Activated T-cell treated with anti-CD3 and anti-CD28 coated beads for 48 hours (primary cell): Measurements from ENCODE around the gene AMY2B.
A peak's percentile ranks its signal among the peaks of the same experiment; 100 is the strongest.
"Not testable (repeated sequence)": the region's sequence is repeated elsewhere in the genome, so short reads cannot be mapped to it uniquely, and the experiment has no call there.

Source experiments
- DNase-seq: peaks from one replicate; pipeline ENCODE4 v3.0.0-alpha.2; 2020; ENCODE audit warnings: low read depth

AMY2B gene

DNA sequence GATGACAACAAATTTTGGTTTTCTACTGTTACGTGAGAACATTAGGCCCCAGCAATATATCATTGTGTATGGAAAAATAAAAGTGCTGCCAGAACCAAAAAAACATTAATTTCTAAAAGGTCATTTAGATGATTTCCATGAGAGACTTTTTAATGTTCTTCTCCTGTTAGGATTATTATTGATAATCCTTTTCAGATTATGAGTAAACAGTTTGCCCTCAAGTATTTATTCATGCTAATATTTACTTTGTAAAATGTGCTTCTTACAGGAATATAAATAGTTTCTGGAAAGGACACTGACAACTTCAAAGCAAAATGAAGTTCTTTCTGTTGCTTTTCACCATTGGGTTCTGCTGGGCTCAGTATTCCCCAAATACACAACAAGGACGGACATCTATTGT, at the start of gene AMY2B:
TSS of gene AMY2B (plus strand) at position 301 of the 400 bp plus-strand sequence. CDS start at position 315, 14 bp downstream.
- not testable (repeated sequence) for DNase-seq

DNA sequence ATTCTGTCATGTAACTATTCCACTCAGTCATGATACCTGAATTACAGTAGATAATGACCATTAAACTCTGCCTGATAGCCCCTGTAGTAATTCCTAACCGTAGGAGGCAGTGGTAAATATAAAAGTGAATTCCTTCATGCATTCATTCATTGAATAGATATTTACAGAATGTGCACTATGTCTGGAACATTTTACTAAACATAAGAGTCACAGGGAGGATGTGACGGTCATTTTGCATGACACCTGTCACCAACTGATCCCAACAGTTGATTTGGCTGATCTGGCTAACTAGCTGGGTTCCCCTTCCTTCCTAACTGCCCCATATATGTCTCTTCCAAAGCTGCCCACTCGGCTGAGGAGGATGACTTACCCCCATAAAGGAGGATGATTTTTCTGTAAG, 48.0 kb upstream of the AMY2B start:
- no peak for DNase-seq

DNA sequence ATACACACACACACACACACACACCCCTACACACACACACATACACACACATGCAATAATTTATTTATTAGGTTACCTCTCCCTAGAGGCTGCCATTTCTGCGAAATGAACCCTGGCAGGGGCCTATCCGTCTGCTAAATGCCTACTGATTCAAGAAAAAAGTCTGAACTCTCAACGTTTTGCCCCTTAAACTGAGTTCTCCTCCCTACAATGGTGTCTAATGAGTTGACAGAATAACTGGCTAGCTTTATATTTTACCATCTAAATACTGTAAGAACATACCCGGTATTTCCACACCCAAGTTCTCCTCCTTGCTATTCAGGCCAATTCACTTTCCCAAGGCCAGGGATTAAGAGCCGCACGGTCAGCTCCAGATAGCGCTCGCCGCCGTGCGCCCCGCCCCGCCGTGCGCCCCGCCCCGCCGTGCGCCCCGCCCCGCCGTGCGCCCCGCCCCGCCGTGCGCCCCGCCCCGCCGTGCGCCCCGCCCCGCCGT, 46.2 kb upstream of the AMY2B start:
- DNase-seq = no peak

DNA sequence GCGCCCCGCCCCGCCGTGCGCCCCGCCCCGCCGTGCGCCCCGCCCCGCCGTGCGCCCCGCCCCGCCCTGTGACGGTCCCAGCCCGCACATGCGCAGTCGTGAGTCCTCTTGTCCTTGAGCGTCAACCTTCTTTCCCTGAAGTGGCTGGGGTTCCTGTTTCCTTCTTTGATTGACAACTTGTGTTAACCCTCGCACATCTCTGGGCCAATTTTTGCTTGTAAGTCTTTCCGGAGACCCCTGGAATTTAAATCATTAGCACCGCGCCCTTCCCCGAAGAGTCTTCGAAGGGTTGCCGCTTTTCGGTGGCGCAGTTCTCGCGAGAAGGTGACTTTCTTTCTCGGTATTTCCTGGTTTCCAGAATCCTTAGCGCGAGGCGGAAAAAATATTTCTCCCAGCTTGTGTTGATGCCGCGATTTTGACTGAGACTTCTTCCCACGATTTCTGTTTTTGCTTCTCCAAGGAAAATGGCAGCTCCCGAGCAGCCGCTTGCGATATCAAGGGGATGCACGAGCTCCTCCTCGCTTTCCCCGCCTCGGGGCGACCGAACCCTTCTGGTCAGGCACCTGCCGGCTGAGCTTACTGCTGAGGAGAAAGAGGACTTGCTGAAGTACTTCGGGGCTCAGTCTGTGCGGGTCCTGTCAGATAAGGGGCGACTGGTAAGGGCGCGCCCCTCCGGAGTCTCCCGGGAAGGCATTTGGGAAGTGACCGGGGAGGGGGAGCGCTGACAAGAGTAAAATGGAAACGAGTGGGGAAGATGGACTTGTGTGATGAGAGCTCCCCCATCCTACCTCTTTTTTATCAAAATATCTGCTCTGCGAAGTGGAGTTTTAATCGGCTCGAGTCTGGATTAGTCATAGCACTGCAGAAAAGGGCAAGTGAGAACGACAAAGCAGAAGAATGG, 45.5 kb upstream of the AMY2B start, which contains the start of gene RNPC3:
TSS of gene RNPC3 (plus strand) at position 93 of the 901 bp plus-strand sequence. CDS start at position 465, 372 bp downstream.
- peak; percentile 71 for DNase-seq

DNA sequence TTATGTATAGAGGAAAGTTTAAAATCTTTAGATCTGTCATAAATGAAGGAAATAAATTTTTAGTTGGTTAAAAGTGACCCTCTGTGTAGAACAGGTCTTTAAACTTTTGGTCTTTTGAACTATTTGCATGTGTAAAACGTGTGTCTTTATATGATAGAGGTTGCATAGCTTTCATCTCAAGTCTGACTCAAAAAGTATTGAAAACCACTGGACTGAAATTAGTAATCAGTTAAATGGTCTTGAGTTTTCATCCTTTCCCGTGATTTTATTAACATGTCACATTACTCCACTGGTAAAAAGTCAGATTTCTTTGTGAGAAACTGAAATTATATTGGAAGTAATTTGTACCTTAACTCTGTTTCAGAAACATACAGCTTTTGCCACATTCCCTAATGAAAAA, 44.1 kb upstream of the AMY2B start:
- DNase-seq = no peak

DNA sequence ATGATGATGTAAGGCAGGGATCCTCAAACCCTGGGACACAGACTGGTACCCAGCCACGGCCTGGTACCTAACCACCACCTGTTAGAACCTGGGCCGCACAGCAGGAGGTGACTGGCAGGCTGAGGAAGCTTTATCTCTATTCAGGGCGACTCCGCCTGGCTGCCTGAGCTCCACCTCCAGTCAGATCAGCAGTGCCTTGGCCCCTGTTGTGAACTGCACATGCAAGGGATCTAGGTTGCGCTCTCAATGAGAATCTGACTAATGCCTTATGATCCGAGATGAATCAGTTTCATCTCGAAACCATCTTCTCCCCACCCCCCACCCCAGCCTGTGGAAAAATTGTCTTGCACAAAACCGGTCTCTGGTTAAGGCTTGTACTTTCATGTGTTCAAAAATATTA, 41.6 kb upstream of the AMY2B start:
- peak; percentile 54 for DNase-seq

DNA sequence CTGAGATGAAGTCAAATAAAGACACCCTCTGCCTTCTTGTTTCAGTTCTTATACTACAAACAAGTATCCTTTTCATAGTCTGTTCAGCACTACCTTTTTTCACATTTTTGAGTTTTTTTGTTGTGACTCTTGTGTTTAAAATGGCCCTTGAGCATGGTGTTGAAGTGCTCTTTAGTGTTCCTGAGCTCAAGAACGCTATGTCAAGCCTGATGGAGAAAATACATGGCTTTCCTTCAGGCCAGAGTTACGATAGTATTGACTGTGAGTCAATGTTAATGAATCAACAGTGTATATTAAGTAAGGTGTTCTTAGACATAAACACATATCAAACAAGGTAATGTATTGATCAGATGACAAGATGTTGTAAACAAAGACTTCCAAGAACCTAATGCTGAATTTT, 33.2 kb upstream of the AMY2B start:
- no peak for DNase-seq

DNA sequence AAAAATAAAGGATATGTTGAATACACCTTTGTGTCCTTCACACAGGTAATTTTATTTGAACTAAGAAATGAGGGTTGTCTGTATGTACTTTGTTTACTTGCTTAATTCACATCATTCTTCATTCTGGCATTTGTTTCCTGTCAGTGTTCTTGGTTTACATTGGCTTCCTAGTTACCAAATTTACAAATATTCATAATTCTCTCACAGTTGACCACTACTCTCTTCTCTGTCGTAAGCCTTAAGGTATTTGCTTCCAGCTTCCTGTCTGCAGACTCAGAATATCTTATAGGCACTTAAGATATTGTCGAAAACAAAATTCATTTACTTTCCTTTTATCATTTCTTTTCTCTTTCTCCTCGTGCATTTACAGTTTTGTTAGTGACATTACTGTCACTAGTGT, 30.0 kb upstream of the AMY2B start:
- no peak for DNase-seq

DNA sequence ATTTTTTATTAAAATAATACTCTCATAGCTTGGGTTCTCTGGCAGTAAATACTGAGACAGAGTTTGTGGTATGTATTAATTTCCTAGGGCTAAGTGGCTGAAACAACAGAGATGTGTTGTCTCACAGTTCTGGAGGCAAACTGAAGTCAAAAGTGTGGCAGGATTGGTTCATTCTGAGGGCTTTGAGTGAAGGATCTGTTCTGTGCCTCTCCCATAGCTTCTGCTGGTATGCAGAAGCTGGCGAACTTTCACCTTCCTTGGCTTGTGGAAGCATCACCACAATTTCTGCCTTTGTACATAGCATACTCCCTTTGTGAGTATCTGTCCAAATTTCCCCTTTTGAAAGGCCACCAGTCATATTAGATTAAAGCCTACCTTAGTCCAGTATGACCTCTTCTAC, 24.9 kb upstream of the AMY2B start:
- no peak for DNase-seq

DNA sequence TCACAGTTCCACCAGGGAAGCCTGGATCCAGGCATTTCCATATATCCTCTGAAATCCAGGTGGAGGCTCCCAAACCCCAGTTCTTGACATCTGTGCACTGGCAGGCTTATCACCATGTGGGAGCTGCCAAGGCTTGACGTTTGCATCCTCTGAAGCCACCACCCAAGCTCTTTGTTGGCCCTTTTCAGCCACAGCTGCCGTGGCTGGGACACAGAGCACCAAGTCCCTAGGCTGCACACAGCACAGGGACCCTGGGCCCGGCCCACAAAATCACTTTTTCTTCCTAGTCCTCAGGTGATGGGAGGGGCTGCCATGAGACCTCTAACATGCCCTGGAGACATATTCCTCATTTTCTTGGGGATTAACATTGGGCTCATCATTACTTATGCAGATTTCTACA, 23.5 kb upstream of the AMY2B start:
- DNase-seq = no peak

DNA sequence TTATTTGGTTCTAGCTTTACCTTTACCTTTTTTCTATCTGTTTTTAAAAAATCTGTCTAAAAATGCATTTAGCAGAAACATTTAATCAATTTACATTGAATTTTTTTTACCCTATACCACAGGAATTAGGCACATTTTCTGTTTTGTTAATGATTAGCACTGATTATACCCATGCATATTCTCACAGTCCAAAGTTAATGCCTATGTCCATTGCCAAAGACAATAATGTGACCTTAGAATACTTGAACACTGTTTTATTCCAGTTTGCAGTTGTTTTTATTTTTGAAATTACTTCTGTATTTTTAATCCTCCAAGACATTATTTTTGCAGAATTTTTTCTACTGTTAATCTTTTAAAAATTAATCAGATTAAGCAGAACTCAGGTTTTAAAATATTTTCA, 11.0 kb upstream of the AMY2B start:
- DNase-seq = no peak

DNA sequence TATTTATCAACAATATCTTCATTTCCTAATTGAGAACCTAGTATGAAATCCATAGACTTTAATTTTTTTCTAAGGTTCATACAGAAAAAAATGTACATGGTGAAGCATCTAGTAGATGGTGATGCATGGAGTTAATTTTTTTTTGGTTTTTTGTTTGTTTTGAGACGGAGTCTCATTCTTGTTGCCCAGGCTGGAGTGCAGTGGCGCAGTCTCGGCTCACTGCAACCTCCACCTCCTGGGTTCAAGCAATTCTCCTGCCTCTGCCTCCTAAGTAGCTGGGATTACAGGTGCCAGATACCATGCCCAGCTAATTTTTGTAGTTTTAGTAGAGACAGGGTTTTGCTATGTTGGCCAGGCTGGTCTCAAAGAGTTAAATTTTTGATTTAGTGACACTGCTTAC, 10.3 kb upstream of the AMY2B start:
- DNase-seq = not testable (repeated sequence)

DNA sequence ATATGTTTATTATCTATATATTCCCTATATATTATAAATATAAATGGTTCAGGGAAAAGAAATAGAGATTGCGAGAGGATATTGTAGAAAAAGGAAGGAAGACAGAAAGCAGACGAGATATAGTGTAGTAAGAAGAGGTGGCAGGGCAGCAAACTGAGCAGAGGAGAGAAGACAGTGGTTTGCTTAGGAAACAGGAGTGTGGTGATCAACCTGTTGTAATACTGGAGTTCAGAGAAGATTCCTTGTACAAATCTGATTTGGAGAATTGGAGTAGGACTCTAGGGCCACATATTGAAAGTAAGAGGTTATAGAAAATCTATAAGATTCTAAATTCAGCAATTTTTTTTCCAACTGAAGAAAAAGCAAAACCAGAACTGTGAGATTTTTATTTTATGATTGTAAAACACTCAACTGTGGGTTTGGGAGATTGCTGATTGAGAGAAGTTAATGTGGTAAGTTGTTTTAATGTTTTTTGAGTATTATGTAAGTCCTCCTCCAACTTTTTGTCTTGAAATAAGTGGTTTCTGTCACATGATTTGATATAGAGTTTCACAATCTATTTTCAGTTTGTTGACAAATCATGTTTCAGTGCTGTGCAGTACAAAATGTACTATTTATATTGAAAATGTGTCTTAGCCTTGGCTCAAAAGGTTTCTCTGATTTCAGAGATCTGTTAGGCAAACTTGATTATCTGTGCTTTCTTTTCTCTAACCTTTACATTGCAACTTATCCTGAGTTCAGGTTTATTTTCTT, 9.6 kb upstream of the AMY2B start:
- DNase-seq = no peak

DNA sequence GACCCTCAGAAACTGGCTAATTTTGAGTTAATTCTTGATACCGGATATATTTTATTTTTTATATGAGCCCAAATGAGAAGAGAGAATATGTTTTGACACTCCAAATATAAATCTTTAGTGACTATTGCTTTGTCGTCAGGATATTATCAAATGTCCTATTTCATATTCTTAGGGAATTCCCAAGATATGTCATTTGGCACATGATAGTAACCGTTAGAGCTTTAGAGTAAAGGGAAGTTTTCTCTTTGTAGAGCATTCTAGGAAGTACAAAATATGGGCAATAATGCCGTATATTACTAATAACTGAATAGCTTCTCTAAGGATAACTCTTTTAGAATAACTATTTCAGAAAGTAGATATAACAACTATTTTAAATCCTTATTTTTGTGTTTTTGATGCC, 8.3 kb upstream of the AMY2B start:
- DNase-seq = no peak

DNA sequence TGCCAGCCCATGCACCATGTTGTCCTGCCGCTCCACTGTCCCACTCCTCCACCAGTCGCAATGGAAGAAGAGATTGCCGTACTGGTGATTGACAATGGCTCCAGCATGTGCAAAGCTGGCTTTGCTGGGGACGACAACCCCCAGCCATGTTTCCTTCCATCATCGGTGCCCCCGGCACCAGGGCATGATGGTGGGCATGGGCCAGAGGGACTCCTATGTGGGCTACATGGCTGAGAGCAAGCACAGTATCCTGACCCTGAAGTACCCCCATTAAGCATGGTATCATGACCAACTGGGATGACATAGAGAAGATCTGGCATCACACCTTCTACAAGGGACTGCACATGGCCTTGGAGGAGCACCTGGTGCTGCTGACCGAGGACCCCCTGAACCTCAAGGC, 1.9 kb upstream of the AMY2B start:
- no peak for DNase-seq

DNA sequence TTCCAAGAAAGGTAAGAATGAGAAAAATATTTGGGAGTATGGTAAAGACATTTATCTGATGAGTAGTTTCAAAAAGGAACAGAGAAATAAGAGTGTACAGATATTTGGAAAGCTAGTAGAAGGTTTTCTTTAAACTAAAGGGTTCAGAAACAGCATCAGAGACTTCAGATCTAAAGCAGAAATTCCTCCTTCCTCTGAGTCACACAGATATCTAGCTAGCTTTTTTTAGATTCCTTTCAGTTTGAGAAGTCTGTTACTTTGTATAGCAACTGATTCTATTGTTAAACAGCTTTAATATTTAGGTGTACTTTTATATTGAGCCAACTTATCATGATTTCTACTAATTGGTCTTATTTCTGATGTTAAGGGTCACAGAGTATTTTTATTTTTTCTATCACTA, 4.7 kb downstream of the AMY2B start:
- no peak for DNase-seq

DNA sequence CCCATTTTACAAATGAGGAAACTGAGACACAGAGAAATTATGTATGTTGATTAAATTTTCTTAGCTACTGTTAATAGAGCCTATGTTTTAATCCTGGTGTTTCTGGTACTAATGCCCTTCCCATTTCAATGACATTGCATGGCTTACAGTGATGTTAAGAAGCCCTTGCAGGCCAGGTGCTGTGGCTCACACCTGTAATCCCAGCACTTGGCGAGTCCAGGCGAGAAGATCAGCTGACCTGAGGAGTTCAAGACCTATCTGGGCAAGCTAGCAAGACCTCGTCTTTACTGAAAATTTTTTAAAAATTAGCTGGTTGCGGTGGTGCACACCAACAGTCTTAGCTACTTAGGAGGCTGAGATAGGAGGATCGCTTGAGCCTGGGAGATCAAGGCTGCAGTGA, 5.4 kb downstream of the AMY2B start:
- not testable (repeated sequence) for DNase-seq

DNA sequence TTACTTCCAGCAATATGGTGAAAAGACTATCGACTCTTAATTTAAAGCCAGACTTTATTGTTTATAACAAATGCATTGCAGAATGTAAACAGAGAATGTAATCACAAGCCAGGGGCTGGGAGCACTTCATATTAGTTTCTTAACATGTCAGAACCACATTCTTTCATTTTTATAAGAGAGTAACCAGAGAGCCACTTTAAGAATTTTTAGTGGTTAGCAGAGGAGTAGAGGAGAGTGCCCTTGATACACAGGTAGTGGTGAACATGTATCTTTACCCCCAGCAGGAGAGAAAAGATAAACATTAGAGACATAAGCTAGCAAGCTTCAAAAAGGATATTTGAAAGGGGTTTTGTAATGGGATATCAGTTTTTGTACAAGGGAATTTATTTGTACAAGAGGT, 11.1 kb downstream of the AMY2B start:
- no peak for DNase-seq

DNA sequence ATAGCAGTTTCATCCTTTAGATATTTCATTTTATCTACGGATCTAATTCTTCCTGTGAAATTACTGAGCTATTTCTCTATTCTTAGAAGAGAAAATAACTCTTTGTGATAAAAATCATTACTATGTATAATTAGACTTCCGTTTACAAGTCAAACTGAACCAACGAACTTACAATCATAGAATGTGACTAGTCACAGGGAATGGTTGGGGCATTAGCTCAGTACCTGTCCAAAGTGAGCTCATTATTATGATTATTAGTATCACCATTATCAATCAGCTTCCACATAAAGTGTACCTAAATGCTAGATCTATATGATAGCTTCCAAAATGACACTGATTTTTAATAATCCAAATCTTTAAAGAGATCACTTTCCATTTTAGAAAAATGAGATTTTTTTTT, 12.5 kb downstream of the AMY2B start:
- no peak for DNase-seq

DNA sequence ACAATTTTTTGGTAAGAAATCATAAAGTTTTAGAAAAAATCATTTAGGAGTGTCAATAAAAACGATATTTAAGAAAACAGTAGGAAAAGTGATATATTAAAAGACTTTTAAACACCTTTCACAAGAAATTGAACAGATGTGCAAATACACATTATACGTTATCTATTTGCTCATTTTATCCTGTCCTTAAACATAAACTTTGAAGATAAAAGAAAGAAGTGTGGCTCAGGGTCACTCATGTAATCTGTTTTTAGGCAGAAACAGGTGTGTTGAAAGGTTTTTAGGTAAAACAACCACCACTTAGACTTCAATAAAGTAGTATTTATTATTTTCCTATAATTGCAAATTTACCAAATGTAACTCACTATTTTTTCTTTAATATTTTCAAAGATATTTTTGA, 13.1 kb downstream of the AMY2B start:
- DNase-seq = no peak

DNA sequence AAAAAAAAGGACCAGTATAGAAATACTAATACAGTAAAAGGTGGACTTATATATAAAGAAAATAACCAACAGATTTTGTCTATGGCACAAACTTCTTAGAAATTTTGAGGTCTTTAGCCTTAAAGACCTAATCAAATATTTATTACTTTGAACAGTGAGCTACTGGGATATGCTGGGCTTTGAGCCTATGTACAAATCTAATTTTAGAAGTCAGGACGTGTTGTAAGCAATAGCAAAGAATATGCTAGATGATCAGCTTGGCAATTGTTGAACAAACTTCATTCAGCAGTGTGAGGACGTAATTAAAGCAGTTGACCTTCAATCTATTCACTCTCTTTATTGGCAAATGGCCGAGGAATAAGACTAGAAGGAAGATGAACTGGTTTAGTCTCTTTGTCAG, 31.4 kb downstream of the AMY2B start:
- not testable (repeated sequence) for DNase-seq

DNA sequence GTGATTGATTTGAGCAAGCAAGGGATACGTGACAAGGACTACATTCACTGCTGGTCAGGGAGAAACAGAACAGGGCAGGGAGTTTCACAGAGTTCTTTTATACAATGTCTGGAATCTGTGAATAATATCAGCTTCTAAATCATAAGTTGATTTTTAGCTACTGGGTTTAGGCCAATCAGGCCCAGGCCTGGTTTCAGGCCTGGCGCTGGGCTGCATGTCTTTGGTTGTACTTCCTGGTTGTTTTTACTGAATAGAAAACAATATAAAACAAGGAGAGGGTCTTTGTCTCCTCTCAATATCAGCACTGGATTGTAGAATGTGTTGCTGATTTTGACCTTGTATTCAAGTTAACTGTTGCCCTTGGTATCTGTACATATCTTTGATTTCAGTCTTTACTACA, 45.0 kb downstream of the AMY2B start:
- DNase-seq = no peak

DNA sequence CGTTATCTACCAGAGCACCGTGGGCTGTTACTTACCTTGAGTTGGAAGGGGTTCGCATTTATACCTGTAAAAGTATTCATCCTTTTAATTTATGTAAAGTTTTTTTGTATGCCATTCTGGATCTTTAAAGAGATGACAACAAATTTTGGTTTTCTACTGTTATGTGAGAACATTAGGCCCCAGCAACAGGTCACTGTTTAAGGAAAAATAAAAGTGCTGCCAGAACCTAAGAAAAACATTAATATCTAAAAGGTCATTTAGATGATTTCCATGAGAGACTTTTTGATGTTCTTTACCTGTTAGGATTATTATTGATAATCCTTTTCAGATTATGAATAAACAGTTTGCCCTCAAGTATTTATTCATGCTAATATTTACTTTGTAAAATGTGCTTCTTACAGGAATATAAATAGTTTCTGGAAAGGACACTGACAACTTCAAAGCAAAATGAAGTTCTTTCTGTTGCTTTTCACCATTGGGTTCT, 45.6 kb downstream of the AMY2B start, which contains the start of gene AMY2A:
TSS of gene AMY2A (plus strand) at position 434 of the 484 bp plus-strand sequence. CDS start at position 448, 14 bp downstream.
- not testable (repeated sequence) for DNase-seq
